CD1c-positive myeloid dendritic cell (primary cell): ENCODE measurements around the gene STAG1.
"Not testable (repeated sequence)": the region's sequence is repeated elsewhere in the genome, so short reads cannot be mapped to it uniquely, and the experiment has no call there.

Experiments
- DNase-seq: peaks from one replicate; pipeline ENCODE4 v3.0.0-alpha.2; 2016; ENCODE audit errors: extremely low spot score

The STAG1 gene

DNA sequence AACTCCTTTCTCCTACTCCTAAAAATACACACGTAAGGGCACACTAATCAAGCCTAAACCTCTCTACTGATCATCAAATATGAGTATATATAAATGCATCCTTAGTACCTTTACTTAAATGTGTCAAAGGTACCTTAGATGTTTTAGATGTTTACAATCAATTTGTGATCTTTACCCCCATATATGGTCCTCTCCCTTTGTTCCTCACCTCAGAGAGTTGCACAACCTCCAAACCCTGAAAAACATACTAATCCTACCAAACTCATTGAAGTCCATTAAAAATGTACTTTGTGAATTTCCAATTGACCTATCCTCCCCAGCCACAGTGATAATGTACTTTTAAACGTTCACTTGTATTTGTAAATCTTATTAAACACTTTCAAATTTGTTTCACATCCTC is 249.1 kb downstream of the STAG1 start:
- no peak for DNase-seq

DNA sequence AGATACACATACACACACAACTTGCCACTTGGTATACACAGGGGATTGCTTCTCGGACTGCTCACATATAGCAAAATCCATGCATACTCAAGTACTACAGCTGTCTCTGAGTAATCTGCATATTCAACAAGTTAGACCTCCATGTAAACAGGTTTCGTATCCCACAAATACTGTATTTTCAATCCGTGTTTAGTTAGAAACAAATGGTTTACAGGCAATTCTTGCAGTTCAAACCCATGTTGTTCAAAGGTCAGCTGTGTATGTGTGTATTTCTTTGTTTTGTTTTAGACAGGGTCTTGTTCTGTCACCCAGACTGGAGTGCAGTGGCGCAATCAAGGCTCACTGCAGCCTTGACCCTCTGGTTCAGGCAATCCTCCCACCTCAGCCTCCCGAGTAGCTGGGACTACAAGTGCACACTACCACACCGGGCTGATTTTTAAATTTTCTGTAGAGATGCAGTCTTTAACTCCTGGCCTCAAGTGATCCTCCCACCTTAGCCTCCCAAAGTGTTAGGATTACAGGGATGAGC is 253.2 kb downstream of the STAG1 start:
- DNase-seq, result no peak

DNA sequence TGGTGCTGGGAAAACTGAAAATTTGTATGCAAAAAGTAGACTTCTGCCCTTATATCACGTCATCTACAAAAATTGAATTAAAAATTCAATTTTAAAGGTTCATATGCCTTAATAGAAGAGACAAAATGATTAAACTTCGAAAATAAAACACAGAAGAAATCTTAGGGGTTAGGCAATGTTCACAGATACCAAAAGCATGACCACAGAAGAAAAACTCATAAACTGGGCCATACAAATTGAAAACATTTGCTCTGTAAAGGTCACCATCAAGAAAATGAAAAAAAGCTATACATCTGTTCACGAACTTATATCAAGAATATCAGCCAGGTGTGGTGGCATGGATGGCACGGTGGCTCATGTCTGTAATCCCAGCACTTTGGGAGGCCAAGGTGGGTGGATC is 257.0 kb downstream of the STAG1 start:
- DNase-seq, result no peak

DNA sequence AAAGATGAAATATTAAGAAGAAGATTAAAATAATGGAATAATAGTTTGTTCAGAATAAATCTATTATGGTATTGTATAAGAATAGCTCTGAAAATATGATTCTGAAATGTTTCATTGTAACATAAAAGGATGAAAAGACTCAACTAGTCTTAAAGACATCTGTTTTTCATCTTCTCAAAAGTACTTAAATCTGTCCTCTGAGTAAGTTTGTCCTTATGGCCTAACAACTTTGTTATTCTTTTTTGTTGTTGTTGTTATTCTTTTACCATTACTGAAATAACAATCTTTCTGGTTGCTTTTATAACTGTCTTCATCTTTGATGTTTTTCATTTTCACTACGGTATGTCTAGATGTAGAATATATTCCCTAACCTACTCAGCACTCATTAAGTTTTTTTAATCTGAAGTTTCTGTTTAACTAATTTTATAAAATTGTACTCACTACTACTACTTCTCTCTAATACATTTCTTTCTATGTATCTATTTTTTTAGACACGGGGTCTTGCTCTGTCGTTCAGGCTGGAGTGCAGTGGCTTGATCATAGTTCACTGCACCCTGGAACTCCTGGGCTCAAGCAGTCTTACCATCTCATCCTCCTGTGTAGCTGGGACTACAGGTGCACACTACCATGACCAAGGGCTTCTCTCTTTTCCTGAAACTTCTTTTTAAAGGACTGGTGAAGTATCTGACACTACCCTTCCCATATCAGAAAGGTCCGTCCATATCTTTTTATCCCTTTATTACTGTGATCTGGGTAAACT is 261.4 kb downstream of the STAG1 start:
- DNase-seq, result no peak

DNA sequence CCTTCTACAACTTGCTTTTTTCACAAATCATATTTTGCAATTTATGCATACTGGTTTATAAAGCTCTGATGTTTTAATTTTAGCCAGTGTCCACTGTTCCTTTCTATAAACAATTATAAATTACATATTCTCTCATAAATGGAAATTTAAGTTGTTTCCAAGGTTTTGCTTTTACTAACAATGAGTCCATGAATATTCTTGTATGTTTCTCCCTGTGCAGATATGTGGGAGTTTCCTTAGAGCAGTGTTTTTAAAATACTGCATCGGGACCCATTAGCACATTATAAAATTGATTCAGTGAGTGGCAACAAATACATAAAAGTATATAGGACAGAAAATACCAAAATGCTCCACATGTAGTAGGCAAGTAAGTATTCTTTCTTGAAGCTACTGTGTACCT is 266.4 kb downstream of the STAG1 start:
- no peak for DNase-seq

DNA sequence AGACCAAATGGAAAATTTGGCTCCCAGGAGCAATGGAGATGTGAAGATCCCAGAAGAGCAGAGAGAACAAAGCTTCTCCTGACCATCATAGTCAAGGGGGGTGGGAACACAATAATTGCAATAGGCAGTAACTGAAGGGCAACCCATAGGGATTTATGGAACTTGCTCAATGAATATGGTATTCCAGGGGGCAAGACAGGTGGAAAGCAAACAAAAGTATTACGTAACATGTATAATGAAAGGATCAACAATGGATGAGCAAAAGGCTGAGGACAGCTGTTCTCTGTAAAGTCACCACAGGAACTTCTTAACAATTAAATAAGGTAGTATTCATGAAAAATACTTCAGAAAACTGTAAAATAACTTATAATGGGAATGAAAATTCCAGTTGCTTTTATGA is 275.9 kb downstream of the STAG1 start:
- no peak for DNase-seq

DNA sequence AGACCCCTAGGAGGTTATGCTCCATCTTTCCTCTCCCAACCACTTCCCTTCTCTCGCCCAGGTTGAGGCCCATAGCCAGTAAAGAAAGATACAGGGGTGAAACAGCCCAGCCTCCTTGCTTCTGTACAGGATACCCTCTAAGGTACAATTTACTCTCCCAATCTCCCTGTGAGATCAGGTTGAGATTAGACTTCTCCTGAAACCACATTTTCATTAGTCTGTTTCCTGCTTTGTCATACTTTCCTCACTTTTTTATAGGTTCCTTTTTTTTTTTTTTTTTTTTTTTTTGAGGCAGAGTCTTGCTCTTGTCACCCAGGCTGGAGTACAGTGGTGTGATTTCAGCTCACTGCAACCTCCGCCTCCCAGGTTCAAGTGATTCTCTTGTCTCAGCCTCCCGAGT is 277.3 kb downstream of the STAG1 start:
- not testable (repeated sequence) for DNase-seq

DNA sequence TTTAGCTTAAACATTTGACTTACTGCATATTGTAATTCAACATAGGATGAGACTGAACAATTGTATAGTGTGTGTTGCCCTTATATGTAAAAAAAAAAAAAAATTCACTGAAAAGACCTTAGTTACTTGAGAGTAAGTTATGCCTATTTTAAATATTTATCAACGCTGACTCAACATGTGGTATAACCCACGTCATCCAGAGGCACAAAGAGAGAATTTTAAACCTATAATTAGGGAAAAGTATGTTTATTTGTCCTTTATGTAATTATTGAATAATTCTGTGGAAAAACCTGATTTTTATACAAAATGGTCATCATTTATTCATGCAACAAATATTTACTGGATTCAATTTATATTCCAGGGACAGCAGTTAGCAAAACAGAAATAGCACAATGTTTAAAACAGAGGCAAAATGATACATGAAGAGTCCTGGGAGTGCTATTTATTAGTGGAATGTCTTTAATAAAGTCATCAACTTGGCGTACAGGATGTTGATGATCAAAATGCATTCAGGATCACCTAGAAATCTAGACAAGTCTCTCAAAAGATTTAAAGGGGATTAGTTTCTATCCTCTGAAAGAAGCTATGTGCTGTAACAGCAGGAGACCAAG is 278.4 kb downstream of the STAG1 start:
- DNase-seq, result no peak

DNA sequence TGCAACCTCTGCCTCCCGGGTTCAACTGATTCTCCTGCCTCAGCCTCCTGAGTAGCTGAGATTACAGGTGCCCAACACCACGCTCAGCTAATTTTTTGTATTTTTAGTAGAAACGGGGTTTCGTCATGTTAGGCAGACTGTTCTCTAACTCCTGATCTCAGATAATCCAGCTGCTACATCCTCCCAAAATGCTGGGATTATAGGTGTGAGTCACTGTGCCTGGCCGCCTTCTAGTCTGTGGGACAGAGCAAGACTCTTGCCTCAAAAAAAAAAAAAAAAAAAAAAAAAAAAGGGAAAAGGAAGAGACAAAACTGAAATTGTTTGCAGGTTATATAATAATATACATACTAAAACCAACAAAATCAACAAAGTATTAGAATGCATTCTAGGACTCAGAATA is 286.9 kb downstream of the STAG1 start:
- DNase-seq, result no peak

DNA sequence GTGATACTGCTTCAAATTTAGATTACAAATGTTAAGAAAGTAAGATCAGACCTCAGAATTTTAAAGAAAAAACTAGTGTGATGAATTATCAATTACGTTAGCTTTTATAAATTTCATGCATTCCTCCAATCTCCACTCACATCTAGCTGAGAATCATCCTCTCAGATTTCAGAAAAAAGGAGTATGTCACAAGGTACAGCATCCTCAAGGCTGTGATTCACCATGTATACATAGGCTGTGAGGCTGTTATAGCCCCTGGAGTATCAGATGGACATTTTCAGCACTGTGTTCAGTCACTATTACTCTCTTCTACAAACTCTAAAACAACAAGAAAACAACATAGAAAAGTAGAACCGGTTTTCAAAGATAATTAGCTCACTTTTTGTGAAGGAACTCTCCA is 287.7 kb downstream of the STAG1 start:
- no peak for DNase-seq

DNA sequence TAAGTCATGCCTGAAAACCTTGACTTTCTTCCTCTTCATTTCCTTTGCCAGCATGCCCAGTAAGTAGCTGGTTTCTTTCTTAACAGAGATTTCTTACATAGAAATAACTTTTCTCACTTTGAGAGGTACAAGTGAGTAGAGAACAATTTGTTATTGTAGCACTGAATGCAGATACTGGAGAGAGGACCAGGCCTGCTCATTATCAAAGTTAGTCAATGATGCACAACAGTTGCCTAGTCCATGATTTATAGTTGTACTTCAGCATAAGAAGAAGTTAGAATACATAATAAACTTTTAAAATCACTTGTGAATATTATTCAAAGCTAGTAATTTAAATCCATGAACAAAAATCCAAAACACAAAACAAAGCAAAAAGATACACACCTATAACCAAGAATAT is 289.0 kb downstream of the STAG1 start:
- DNase-seq, result no peak

DNA sequence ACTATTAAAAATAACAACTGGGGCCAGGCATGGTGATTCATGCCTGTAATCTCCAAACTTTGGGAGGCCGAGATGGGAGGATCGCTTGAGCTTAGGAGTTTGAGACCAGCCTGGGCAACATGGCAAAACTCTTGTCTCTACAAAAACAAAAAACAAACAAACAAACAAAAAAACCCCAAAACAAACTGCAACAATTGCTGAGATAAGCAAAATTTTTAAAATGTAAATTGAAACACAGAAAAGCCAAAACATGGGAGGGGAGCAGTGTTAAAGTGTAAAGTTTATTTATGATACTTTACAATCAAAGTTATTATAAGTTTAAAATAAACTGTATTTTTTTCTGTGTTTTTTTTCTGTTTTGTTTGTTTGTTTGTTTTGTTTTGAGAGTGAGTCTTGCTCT is 294.4 kb downstream of the STAG1 start:
- no peak for DNase-seq

DNA sequence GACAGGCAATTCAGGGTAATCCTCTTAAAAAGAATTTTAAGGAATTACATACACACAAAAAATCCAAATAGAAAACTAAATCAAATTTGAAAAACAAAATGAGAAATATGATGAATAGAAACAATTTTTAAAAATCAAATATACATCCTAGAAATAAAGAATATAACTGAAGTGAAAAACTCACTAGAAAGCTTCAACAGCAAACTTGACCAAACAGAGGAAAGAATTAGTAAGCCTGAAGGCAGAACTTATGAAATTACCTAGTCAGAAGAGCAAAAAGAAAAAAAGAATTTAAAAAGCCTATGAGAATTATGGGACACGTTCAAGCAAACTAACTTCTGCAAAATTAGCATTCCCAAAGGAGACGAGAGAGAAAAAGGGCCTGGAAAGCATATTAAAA is 296.0 kb downstream of the STAG1 start:
- no peak for DNase-seq

DNA sequence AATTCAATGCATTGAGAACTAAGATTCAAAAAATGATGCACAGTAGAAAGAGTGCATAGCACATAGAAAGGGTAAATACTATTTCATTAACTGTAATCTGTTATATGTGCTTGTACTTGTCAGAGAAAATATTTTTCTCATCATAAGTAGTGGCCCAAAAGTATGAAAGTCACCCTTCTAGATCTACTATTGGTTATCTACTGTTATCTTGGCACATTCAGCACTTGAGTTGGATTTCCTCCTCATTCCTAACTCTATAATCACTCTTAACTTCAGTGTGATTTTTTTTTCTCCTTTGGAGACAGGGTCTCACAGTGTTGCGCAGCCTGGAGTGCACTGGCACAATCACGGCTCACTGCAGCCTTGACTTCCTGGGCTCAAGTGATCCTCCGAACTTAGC is 307.6 kb downstream of the STAG1 start:
- DNase-seq, result no peak

DNA sequence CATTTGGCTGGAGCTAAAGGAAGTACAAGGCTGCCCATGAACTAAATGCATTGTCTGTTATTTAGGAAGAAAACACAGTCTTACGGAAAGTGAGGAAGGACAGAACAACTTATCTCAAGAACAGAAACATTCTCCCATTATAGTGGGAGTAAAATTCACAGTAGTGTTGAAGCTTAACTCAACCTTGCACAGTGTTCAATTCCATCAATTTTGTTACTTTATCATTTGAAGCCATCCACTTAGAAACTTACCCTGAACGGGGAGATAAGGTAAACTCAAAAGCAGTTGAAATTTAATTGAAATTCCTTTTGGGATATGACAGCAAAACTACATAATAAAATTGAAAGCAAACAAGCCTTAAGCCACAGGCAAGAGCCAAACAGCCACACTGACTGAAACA is 315.1 kb downstream of the STAG1 start:
- DNase-seq, result no peak

DNA sequence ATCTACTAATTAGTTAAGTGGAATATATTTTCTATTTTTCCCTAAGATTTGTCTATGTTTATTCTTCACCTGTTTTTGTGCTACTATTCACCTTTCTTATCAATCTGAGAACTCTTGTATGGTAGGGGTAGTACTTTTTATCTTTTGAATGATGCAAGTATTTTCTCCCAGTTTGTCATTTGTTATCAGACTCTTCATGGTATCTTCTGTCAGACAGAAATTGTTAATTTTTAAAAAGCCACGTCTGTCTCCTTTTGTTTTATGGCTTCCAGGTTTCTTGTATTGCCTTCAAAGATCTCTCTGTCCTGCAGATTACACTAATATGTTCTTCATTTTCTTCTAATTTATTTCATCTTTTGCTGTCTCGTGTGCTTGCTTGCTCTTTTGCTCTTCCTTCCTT is 317.7 kb downstream of the STAG1 start:
- DNase-seq, result no peak

DNA sequence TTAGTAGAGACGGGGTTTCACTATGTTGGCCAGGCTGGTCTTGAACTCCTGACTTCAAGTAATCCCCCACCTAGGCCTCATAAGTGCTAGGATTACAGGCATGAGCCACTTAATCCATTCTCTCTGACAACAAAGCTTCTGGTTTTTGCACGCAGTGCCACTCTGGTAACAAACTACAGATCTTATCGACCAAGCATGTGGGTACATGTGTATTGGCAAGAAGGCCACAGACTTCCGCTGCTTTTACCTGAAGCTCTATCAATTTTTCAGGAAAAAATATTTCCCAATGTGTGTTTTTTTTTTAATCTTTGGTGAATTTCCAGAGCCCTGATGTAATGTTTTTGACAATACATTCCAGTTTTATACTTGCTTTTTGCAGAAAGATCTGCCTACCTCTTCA is 319.5 kb downstream of the STAG1 start:
- DNase-seq, result no peak

DNA sequence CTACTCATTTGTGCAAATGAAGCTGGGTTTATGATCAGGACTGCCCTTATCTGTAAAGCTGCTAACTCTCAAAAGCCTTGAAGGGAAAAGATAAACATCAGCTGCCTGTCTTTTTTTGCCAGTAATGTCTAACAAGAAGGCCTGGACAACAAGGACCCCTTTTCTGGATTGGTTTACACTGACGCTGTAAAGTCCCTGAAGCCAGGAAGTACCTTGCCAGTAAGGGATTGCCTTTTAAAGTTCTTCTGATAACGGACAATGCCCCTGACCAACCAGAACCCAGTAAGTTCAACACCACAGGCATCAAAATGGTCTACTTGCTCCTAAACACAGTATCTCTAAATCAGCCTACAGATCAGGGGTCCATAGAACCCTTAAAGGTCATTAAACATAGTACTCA is 324.0 kb downstream of the STAG1 start:
- DNase-seq, result no peak

DNA sequence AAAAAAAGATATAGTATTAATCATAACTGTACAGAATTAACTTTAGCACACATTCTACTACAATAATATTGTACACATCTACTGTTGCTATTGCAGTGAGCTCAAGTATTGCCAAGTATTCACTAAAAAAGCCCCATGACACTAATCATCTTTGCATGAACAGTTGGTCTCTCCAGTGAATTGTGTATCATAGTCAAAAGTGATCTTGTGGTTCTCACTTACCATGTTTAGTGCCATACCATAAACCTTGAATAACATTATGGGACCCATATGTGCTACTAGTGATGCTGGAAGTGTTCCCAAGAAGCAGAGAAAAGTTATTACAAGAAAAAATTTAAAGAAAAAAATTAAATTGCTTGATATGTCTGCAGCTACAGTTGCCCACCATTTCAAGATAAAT is 324.9 kb downstream of the STAG1 start:
- no peak for DNase-seq

DNA sequence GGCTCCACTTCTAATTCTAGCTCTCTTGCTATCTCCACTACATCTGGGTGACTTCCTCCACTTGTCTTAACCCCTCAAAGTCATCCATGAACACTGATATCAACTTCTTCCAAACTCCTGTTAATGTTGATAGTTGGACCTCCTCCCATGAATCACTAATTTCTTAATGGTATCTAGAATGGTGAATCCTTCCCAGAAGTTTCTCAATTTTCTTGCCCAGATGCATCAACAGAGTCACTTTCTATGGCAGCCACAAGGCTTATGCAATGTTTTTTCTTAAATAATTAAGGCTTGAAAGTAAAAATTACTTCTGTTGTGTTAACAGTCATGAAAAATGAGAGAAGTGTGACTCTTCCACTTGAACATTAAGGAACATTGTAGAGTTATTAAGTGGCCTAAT is 337.7 kb downstream of the STAG1 start:
- no peak for DNase-seq

DNA sequence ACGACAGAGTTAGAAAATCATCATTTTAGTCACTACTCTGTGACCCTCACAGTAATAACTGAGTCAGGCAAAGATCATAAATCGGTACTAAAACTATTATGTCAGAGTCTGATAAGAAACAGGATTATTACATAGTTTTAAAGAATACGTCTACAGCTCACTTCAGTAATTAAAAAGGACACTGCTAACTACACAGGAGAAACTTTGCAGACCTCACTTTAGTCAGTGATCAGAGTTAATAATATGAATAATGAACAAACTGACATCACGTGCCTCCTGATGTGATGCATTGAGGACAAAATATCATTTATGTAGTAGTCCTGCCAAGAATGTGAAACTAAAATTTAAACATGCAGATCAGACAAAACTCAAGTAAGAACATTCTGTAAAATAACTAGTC is 339.9 kb downstream of the STAG1 start:
- no peak for DNase-seq

DNA sequence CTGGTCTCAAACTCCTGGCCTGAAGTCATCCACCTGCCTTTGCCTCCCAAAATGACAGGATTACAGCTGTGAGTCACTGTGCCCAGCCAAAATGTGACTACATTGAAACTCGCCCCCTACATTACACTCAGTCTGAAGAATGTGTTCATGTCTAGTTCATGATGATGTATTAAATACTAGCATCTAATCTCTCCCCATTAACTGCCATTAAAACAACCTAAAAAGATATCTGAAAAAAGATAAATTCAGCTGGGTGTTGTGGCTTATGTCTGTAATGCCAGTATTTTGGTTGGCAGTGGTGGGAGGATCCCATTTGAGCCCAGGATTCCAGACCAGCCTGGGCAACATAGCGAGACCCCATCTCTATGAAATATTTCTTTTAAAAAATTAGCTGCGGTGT is 342.6 kb downstream of the STAG1 start:
- DNase-seq, result no peak

DNA sequence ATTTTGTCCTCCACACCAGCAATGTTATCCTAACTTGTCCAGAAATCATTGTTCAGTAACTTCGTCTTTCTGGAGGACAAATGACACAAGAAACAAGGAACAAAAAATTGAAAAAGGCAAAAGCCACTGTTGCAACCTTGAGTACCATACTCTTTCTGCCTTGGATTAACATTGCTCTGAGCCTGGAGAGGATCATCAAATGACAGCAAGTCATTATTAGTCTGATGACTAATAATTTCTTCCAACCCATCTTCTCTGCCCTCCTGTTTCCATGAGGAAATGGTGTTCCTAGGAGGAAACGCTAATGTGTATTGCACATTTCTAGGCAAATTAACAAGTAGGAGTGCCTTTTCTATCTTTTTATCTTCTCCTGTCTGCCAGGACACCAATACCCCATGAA is 348.1 kb downstream of the STAG1 start:
- no peak for DNase-seq

DNA sequence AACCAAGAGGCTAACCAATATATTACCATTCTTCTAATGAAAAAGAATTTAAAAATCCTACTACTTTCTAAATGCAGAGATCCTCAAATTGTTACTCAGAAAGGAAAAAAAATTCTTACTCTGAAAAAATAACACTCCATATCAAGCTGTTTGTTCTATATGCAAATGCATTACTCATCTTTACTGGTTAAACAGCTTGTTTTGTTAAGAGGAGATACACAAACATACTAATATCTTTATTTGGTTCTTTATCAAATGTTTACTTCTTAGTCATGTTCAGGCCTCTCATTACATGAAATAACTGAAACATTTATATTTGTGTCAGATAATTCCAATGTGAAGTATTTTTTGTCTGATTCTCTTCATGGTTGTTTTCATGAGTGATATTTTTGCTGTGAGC is 355.3 kb downstream of the STAG1 start:
- DNase-seq, result no peak
